ENCODE data around the gene PLA2G2E.

GRCh38 chr1:19877181-19877750 is 46.2 kb downstream of the PLA2G2E start:
- no peak for TF ChIP-seq POLR2A (IDR thresholded peaks at IDR 0.05; ENCODE audit: low read depth, low read length)
- TF ChIP-seq POLR2AphosphoS5 (IDR thresholded peaks at IDR 0.05; ENCODE audit: low read depth, low read length), result no peak
- TF ChIP-seq TAF1 (IDR thresholded peaks at IDR 0.05; ENCODE audit: borderline replicate concordance, low read depth, low read length), result no peak
